Neural cell (in vitro differentiated cells): ENCODE measurements around the gene EFEMP2. TPM values are rescaled to one million over a fixed set of nuclear protein-coding genes. Genes with fewer than 3 reads are reported as not detected.

Experiments
- H2AFZ ChIP-seq: fragments of 200-600, 300-800 bp; sonication (generic), shearing (Covaris generic); 2 replicates; pipeline ENCODE4 v1.6.0; 2014; ENCODE audit warnings: low read depth, mild to moderate bottlenecking, antibody characterized with exemption, low read length, moderate library complexity
- H3F3A ChIP-seq: fragments of 200-600 bp; shearing (Covaris generic); 2 replicates; pipeline ENCODE4 v1.6.1; 2016; ENCODE audit warnings: mild to moderate bottlenecking, moderate library complexity, mixed read lengths, antibody characterized with exemption, low read length; ENCODE audit not compliant: insufficient read depth, poor library complexity, severe bottlenecking
- H3K27ac ChIP-seq: fragments of 200-600, 300-800 bp; sonication (generic), shearing (Covaris generic); 2 replicates; pipeline ENCODE4 v1.5.1; 2014; ENCODE audit warnings: mild to moderate bottlenecking, low read length, moderate library complexity
- H3K27me3 ChIP-seq: fragments of 300-800, 200-600 bp; sonication (generic), shearing (Covaris generic); 2 replicates; pipeline ENCODE4 v1.6.0; 2014; ENCODE audit warnings: mild to moderate bottlenecking, low read depth, low read length, moderate library complexity; ENCODE audit not compliant: insufficient read depth
- H3K36me3 ChIP-seq: fragments of 300-800, 200-600 bp; sonication (generic), shearing (Covaris generic); 2 replicates; pipeline ENCODE4 v1.5.1; 2014; ENCODE audit warnings: mild to moderate bottlenecking, antibody characterized with exemption, low read length, moderate library complexity; ENCODE audit not compliant: insufficient read depth
- H3K4me2 ChIP-seq: fragments of 300-800, 200-600 bp; sonication (generic), shearing (Covaris generic); 2 replicates; pipeline ENCODE4 v1.6.0; 2014; ENCODE audit warnings: mild to moderate bottlenecking, low read length
- H3K4me3 ChIP-seq: fragments of 300-800, 200-600 bp; sonication (generic), shearing (Covaris generic); 2 replicates; pipeline ENCODE4 v1.5.1; 2014; ENCODE audit warnings: mild to moderate bottlenecking, low read length, moderate library complexity
- H3K79me2 ChIP-seq: fragments of 200-600 bp; shearing (Covaris generic); replicated peaks from 2 replicates; pipeline ENCODE4 v1.6.0; 2014; ENCODE audit warnings: mild to moderate bottlenecking, low read length, moderate library complexity; ENCODE audit not compliant: insufficient read depth
- H3K9ac ChIP-seq: fragments of 300-800, 200-600 bp; sonication (generic), shearing (Covaris generic); 2 replicates; pipeline ENCODE4 v1.6.1; 2016; ENCODE audit warnings: mild to moderate bottlenecking, low read length, mixed read lengths
- H3K9me2 ChIP-seq: fragments of 200-600 bp; shearing (Covaris generic); 2 replicates; pipeline ENCODE4 v1.6.1; 2016; ENCODE audit warnings: mild to moderate bottlenecking, low read length, mixed read lengths; ENCODE audit not compliant: insufficient read depth
- H3K9me3 ChIP-seq: fragments of 200-600, 300-800 bp; sonication (generic), shearing (Covaris generic); 2 replicates; pipeline ENCODE4 v1.6.1; 2016; ENCODE audit warnings: mild to moderate bottlenecking, mixed run types, low read length, moderate library complexity, mixed read lengths
- H4K20me1 ChIP-seq: fragments of 200-600 bp; shearing (Covaris generic); 2 replicates; pipeline ENCODE4 v1.6.1; 2016; ENCODE audit warnings: mild to moderate bottlenecking, mixed run types; ENCODE audit not compliant: insufficient read depth
- CTCF ChIP-seq: fragments of 450-650 bp; IDR thresholded peaks from 2 replicates; pipeline ENCODE4 v1.5.1; 2014; ENCODE audit warnings: antibody characterized with exemption, mild to moderate bottlenecking, moderate library complexity; ENCODE audit not compliant: poor library complexity, severe bottlenecking
- EP300 ChIP-seq: fragments of 450-650 bp; conservative IDR thresholded peaks from 2 replicates; pipeline ENCODE4 v1.6.1; 2014; ENCODE audit warnings: antibody characterized with exemption, mild to moderate bottlenecking, moderate library complexity; ENCODE audit not compliant: poor library complexity, severe bottlenecking
- EZH2 ChIP-seq: fragments of 200-600, 300-800 bp; shearing (Covaris generic), sonication (generic); IDR thresholded peaks from 2 replicates; pipeline ENCODE4 v1.6.1; 2014; ENCODE audit warnings: antibody characterized with exemption, low read length, borderline replicate concordance, mild to moderate bottlenecking; ENCODE audit not compliant: insufficient read depth, poor library complexity, severe bottlenecking
- MXI1 ChIP-seq: fragments of 450-650 bp; conservative IDR thresholded peaks from 2 replicates; pipeline ENCODE4 v1.6.1; 2014; ENCODE audit warnings: antibody characterized with exemption, mild to moderate bottlenecking; ENCODE audit not compliant: poor library complexity, severe bottlenecking
- POLR2AphosphoS5 ChIP-seq: IDR thresholded peaks from 2 replicates; pipeline ENCODE4 v1.6.1; 2012
- RAD21 ChIP-seq: fragments of 450-650 bp; conservative IDR thresholded peaks from 2 replicates; pipeline ENCODE4 v1.6.1; 2014; ENCODE audit warnings: antibody characterized with exemption, mild to moderate bottlenecking, moderate library complexity
- REST ChIP-seq: IDR thresholded peaks from 2 replicates; pipeline ENCODE4 v1.6.1; 2012; ENCODE audit warnings: borderline replicate concordance
- SMC3 ChIP-seq: fragments of 450-650 bp; conservative IDR thresholded peaks from 2 replicates; pipeline ENCODE4 v1.6.1; 2014; ENCODE audit warnings: antibody characterized with exemption, mild to moderate bottlenecking, moderate library complexity; ENCODE audit not compliant: poor library complexity
- TAF1 ChIP-seq: IDR thresholded peaks from 2 replicates; pipeline ENCODE4 v1.6.1; 2012; ENCODE audit warnings: low read depth
- polyA plus RNA-seq: library from polyadenylated mRNA; depleted of rRNA; stranded (reverse); fragments of >200 nt; gene quantifications from 2 replicates; pipeline ENCODE4 v1.2.3, GENCODE V29; 2014

Gene EFEMP2
- polyA plus RNA-seq, 1 donor from 2014 or later: 0.67 TPM

- H3K9ac ChIP-seq: no peak overlapping the region
- no peaks in the 10 kb centered on the region for H3K36me3 ChIP-seq
- no peak overlapping the region for H2AFZ ChIP-seq
- no peaks in the 10 kb centered on the region for H3K9me3 ChIP-seq
- no peaks in the 10 kb centered on the region for H4K20me1 ChIP-seq
- H3F3A ChIP-seq: no peaks in the 10 kb centered on the region
- no peak overlapping the region for H3K4me2 ChIP-seq
- TF ChIP-seq MXI1 (no peak), TAF1 (no peak), REST (no peak), EZH2 (no peak), CTCF (no peak), SMC3 (no peak), RAD21 (no peak), POLR2AphosphoS5 (no peak)
- H3K9me2 ChIP-seq: no peaks in the 10 kb centered on the region
- H3K27ac ChIP-seq: no peak overlapping the region
- H3K4me3 ChIP-seq: no peak overlapping the region
- peaks cover 3% of the 10 kb centered on the region for H3K79me2 ChIP-seq
- no peaks in the 10 kb centered on the region for H3K27me3 ChIP-seq
Observed at GRCh38 chr11:65880027-65880426, 7.4 kb upstream of the EFEMP2 start.

GRCh38 chr11:65879617-65880016, 7.0 kb upstream of the EFEMP2 start, which contains the start of gene CTSW:
CTSW (plus strand) TSS chr11:65879837; CDS start chr11:65879855, 18 bp downstream.
- Histone ChIP-seq H2AFZ (no peak within 1 kb of the TSS), H3K9me3 (no peaks in the 10 kb centered on the region), H3K36me3 (no peaks in the 10 kb centered on the region), H4K20me1 (no peaks in the 10 kb centered on the region), H3F3A (no peaks in the 10 kb centered on the region), H3K27ac (no peak within 1 kb of the TSS), H3K4me2 (no peak within 1 kb of the TSS), H3K27me3 (no peaks in the 10 kb centered on the region), H3K79me2 (no peaks in the 10 kb centered on the region), H3K9me2 (no peaks in the 10 kb centered on the region), H3K9ac (no peak within 1 kb of the TSS), H3K4me3 (no peak within 1 kb of the TSS)
- no peak for TF ChIP-seq POLR2AphosphoS5
- no peak for TF ChIP-seq EP300
- no peak for TF ChIP-seq RAD21
- TF ChIP-seq TAF1: no peak
- no peak for TF ChIP-seq CTCF
- TF ChIP-seq SMC3: no peak
- no peak for TF ChIP-seq EZH2
- no peak for TF ChIP-seq MXI1
- no peak for TF ChIP-seq REST
